ENCODE measurements around the gene SAXO1.

GRCh38 chr9:18978188-18978587 is 54.8 kb downstream of the SAXO1 start:
- TF ChIP-seq EZH2 (IDR thresholded peaks at IDR 0.05; ENCODE audit: borderline replicate concordance, insufficient read depth, low read length, poor library complexity, severe bottlenecking) (no peak), POLR2AphosphoS5 (IDR thresholded peaks at IDR 0.05) (no peak), EP300 (conservative IDR thresholded peaks at IDR 0.05; ENCODE audit: poor library complexity, severe bottlenecking) (no peak), RAD21 (conservative IDR thresholded peaks at IDR 0.05) (no peak), REST (IDR thresholded peaks at IDR 0.05; ENCODE audit: borderline replicate concordance) (no peak)
- TF ChIP-seq, protein P1, sequence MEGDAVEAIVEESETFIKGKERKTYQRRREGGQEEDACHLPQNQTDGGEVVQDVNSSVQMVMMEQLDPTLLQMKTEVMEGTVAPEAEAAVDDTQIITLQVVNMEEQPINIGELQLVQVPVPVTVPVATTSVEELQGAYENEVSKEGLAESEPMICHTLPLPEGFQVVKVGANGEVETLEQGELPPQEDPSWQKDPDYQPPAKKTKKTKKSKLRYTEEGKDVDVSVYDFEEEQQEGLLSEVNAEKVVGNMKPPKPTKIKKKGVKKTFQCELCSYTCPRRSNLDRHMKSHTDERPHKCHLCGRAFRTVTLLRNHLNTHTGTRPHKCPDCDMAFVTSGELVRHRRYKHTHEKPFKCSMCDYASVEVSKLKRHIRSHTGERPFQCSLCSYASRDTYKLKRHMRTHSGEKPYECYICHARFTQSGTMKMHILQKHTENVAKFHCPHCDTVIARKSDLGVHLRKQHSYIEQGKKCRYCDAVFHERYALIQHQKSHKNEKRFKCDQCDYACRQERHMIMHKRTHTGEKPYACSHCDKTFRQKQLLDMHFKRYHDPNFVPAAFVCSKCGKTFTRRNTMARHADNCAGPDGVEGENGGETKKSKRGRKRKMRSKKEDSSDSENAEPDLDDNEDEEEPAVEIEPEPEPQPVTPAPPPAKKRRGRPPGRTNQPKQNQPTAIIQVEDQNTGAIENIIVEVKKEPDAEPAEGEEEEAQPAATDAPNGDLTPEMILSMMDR (IDR thresholded peaks at IDR 0.05; ENCODE audit: poor library complexity, severe bottlenecking) = no peak

Data from neural cell (in vitro differentiated cells).